ENCODE data around the gene TMCO4.
"Not testable (repeated sequence)": the region's sequence is repeated elsewhere in the genome, so short reads cannot be mapped to it uniquely, and the experiment has no call there.

The TMCO4 gene

GRCh38 chr1:19635646-19636045 lies 164.1 kb downstream of the TMCO4 start:
- Histone ChIP-seq H3K9me3 (ENCODE audit: control insufficient read depth, insufficient read depth, low read depth, low read length) (no peaks in the 10 kb centered on the region), H3K4me1 (ENCODE audit: control insufficient read depth, insufficient read depth, low read length) (peaks cover 3% of the 10 kb centered on the region; the same call in 1 of the 2 replicates), H3K4me3 (ENCODE audit: low read depth, low read length) (no peak overlapping the region), H3K27ac (ENCODE audit: extremely low read depth, low read depth, low read length) (no peak overlapping the region), H3K36me3 (ENCODE audit: control insufficient read depth in 2 of 2, insufficient read depth in 1 of 2, low read length in 2 of 2) (no peaks in the 10 kb centered on the region)
- TF ChIP-seq ZBTB6 (tag by site-specific recombination; IDR thresholded peaks at IDR 0.05), result no peak
- TF ChIP-seq OSR2 (tag by site-specific recombination; IDR thresholded peaks at IDR 0.05), result no peak
- no peak for TF ChIP-seq BCL11B (tag by site-specific recombination; IDR thresholded peaks at IDR 0.05; ENCODE audit: low read depth)
- no peak for TF ChIP-seq ZNF416 (tag by site-specific recombination; IDR thresholded peaks at IDR 0.05)
- TF ChIP-seq ZNF148 (tag by site-specific recombination; IDR thresholded peaks at IDR 0.05; ENCODE audit: borderline replicate concordance), result no peak
- no peak for TF ChIP-seq ZNF704 (tag by site-specific recombination; IDR thresholded peaks at IDR 0.05)
- ChIA-PET CTCF (interaction anchor here (0.8 kb wide), 1 partner anchor 15 kb away, joined by 4 read pairs; no protein-coding TSS in a partner anchor), POLR2A (interaction anchor here (0.7 kb wide), 1 partner anchor 330 kb away, joined by 7 read pairs; no protein-coding TSS in a partner anchor)

GRCh38 chr1:19635064-19635463 lies 164.7 kb downstream of the TMCO4 start:
- not testable (repeated sequence) for H3K4me1 ChIP-seq (ENCODE audit: control insufficient read depth, insufficient read depth, low read length); H3K4me3 ChIP-seq (ENCODE audit: low read depth, low read length); H3K36me3 ChIP-seq (ENCODE audit: control insufficient read depth in 2 of 2, insufficient read depth in 1 of 2, low read length in 2 of 2); H3K27ac ChIP-seq (ENCODE audit: extremely low read depth, low read depth, low read length); H3K9me3 ChIP-seq (ENCODE audit: control insufficient read depth, insufficient read depth, low read depth, low read length)
- ChIA-PET POLR2A (interaction anchor here (0.7 kb wide), 1 partner anchor 330 kb away, joined by 7 read pairs; no protein-coding TSS in a partner anchor), CTCF (interaction anchor here (0.8 kb wide), 1 partner anchor 16 kb away, joined by 4 read pairs; no protein-coding TSS in a partner anchor)

- ChIA-PET POLR2A (no interaction called here), CTCF (no interaction called here)
- no peak overlapping the region for H3K4me3 ChIP-seq (ENCODE audit: low read depth, low read length)
- no peaks in the 10 kb centered on the region for H3K9me3 ChIP-seq (ENCODE audit: control insufficient read depth, insufficient read depth, low read depth, low read length)
- H3K4me1 ChIP-seq (ENCODE audit: control insufficient read depth, insufficient read depth, low read length), result no peaks in the 10 kb centered on the region
- peaks cover 0 to 11% of the 10 kb centered on the region in 2 experiments; a peak in 1 of 3 replicates for H3K36me3 ChIP-seq (ENCODE audit: control insufficient read depth in 2 of 2, insufficient read depth in 1 of 2, low read length in 2 of 2)
- no peak overlapping the region for H3K27ac ChIP-seq (ENCODE audit: extremely low read depth, low read depth, low read length)
- TF ChIP-seq TCF7L2 (IDR thresholded peaks at IDR 0.05; ENCODE audit: borderline replicate concordance, low read depth, low read length), result no peak
- no peak for TF ChIP-seq REPIN1 (tag by site-specific recombination; IDR thresholded peaks at IDR 0.05; ENCODE audit: low read depth)
- TF ChIP-seq ZNF830 (tag by site-specific recombination; IDR thresholded peaks at IDR 0.05; ENCODE audit: low read depth), result no peak
- TF ChIP-seq ZNF701 (tag by site-specific recombination; IDR thresholded peaks at IDR 0.05), result no peak
- no peak for TF ChIP-seq ZNF473 (tag by site-specific recombination; IDR thresholded peaks at IDR 0.05)
Observed at GRCh38 chr1:19633106-19633505, 166.6 kb downstream of the TMCO4 start.
